ENCODE data around the gene CREG2.

The CREG2 gene

DNA sequence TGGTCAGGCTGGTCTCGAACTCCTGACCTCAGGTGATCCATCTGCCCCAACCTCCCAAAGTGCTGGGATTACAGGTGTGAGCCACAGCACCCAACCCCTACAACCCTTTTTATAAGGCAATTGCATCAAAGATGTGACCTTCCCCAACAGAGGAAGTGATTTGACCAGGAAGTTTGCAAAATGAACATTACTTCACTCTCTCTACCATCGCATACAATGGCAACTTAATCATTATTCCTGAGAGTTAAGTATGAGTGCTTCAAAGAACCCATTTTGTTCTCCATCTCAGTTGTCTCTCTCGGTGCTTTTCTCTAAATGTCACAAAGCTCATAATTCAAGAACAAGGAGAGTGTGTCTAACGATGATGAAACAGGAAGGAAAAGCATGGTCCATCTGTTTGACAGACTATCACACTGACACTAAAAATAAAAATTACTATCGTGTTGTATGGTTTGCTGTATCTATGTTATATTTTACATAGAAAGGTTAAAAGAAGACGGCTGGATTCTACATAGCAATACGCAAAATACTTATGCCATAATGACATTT is 18.1 kb upstream of the CREG2 start:
- DNase-seq = no peak

DNA sequence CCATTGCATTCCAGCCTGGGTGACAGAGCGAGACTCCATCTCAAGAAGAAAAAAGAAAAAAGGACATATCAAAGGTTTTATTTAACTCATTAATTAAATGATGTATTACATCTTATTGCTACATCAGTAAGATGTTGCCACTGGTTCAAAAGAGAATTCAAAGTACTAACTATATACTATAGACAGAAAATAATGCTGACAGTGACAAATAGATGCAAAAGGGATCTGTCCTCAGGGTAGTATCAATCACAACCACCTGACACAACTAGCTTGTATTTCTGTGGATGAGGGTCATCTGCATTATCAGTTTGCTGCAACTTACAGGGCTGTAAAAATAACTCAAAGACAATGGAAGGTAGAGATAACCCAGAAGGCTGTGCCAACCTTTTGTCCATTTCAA is 16.4 kb upstream of the CREG2 start:
- no peak for DNase-seq

DNA sequence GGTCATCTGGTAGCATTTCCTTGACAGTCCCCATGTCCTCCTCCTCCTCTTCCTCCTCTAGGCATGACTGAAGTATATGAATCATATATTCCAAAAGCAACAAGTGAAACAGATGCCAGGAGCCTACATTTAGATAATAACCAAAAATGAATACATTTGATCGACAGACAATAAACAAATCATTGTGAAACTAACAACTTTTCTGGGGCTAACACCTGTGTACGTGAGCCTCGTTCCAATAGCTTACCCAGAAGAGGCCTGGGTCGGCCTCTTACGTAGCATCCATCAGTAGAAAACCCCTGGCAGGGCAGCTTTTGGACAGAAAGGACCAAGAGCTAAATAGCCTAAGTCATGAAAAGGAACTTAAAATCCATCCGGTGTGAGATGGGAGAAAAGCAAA is 15.3 kb upstream of the CREG2 start:
- DNase-seq = no peak

GRCh38 chr2:101401906-101402305 is 14.6 kb upstream of the CREG2 start:
- no peak for DNase-seq

DNA sequence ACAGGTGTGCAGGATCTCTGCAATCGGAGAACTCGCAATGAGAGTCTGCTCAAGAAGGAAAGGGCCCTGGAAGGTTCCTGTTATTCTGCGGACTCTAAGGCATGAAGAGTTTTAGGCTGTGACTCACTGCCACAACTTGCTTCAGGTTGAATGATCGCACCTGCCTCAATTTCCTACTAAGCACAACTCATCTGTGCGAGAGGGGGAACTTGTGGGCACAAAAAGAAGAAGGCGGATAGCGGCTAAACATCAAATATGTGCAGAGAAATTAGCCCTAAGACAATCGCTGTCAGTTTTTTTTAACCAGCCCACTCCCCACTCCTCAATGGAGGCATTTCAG is 14.0 kb upstream of the CREG2 start:
- DNase-seq = no peak

DNA sequence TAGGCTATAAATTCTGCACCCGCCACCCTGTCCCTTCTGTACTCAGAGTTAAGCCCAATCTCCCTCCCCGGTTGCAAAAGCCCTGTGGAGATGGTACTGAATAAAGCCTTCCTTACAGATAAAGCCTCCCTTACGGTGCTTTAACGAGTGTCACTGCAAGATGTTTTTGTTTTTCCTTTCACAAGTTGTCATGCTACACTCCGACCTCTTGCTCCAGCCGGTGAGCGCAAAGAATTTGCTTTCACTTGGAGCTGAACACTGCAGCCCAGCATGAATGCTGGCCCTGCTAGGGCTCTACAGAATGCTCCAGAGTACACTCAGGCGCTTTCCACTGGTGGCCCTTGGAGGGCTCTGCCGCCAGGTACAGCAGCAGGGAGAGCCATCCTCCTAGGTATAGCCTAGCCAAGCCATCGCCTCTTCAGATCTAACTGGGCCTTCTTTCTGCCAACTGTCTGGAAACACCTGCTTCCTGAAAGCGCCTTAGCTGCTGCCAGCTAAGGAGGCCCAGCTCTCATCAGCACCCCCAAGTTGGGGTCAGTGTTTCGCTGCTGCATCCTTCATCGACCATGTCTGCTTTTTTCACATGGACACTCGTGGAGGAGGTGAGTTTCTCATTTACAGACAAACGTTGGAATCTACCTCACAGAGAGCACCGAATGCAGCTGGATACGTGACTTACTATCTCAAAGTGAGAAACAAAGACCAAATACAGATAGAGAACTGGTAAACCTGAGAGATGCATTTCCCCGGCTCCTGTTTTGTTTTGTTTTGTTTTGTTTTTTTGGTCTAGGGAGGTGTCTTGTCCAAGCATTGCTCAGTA is 13.4 kb upstream of the CREG2 start:
- DNase-seq = no peak

GRCh38 chr2:101400048-101400447 is 12.7 kb upstream of the CREG2 start:
- DNase-seq = no peak

DNA sequence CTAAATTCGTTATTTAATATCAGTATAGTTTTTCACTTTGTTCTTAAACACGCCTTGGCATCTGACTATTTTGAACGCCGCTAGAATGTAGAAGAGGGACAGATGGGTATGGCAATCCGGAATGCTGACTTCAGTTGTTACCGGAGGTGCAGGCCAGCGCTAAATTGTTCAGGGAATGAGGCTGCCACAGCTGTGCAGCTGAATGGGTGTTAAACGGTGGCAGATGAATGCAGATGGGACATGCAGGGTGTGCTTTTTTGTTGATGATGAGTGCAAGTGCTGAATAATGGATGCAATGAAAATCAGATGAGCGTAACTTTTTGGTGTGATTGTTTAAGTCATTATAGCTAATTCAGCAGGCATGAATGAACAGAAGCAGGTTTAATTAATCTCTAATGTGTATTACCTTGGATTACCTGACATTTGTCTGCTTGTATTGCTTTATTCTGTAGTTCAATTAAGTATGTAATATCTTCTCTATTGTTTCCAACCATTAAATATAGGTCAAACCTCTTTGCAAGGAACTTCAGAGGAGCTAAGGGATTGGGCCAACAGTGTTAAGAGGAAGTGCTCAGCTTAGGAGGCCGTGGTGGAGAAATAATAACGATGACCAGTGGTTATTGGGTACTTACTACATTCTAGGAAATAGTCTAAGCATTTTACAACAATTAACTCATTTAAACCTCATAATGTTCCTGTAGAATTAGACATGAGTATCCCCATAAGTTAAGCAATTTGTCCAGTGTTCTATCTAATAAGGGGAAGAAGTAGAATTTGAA is 11.9 kb upstream of the CREG2 start:
- DNase-seq = no peak

GRCh38 chr2:101398116-101398821 is 11.0 kb upstream of the CREG2 start:
- DNase-seq = no peak

DNA sequence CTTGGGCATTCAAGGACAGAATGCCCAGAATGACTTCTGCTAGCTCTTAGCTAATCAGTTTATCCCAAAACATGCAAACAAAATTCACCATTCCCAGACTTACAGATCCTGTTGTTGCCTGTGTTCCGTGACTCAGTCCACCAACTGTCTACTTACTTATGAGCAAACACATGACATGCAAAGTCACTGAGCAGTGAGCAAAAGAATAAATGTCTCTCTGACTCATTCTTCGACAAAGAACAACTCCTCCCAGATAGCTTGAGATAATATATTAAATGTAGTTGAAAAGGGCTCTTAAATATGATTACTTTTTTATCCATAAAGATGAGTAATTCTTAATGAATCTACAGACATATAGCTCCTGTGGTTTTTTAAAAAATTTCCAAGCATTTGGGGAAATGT is 9.0 kb upstream of the CREG2 start:
- no peak for DNase-seq

GRCh38 chr2:101395545-101396315 is 8.4 kb upstream of the CREG2 start:
- no peak for DNase-seq

- no peak for DNase-seq
These were observed 929 bp upstream of the CREG2 start for GRCh38 chr2:101388232-101388631.

DNA sequence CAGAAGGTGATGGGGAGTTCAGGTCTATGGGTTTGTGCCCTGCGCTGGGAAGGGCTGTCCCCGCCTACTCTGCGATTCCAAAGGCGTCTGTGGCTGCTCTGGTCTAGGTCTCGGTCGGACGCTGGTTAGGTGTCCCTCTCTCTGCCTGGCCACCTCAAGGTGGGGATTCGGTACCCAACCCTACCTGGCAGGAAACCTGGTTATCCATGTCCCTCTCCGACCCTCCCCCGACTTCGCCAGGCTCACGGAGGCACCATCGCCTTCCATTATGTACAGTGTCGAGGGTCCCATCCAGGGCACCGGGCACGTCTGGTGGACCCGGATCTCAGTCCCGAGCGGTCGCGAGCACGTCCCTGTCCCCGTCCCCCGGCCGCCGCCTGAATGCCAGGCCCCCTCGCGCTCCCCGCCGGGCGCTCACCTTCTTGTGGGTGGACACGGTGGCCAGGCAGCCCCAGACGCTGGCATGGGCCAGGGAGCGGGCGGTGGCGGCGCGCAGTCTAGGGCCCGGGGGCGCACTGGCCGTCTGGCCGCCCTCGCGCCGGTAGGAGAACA is 628 bp downstream of the CREG2 start:
- no peak for DNase-seq

GRCh38 chr2:101383016-101383541 is 4.2 kb downstream of the CREG2 start:
- no peak for DNase-seq

DNA sequence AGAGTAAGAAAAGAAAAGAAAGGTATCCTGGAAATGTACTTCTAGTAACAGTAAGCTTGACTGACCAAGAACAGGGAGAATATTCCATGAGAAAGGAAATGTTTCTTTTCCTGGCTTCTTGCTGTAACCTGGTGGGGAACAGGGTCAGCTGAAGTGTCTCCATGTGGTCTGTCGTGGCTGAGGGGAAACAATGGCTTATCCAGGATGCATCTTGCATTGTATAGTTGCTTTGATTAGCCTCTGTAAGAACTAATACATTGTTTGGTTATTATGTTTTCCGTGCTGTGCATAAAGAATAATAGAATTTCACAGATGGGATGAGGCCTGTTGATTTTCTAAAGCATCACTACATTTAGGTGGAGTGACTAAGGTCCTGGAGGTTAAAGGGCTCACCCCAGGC is 4.9 kb downstream of the CREG2 start:
- no peak for DNase-seq

DNA sequence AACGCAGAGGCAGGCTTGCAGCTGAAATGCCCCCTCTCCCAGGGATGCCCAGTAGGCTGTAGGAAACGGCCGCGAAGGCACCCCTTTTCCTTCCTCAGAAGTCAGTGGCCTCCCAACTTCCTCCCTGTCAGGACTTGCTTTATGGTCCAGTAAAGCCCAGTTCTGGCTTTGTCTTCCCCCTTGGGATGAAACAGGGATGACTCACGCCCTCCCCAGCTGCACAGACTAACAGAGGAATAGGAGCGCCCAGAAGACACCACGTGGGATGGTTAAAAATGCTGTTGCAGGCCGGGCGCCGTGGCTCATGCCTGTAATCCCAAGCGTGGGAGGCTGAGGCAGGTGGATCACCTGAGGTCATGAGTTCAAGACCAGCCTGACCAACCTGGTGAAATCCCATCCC is 6.9 kb downstream of the CREG2 start:
- DNase-seq = no peak

DNA sequence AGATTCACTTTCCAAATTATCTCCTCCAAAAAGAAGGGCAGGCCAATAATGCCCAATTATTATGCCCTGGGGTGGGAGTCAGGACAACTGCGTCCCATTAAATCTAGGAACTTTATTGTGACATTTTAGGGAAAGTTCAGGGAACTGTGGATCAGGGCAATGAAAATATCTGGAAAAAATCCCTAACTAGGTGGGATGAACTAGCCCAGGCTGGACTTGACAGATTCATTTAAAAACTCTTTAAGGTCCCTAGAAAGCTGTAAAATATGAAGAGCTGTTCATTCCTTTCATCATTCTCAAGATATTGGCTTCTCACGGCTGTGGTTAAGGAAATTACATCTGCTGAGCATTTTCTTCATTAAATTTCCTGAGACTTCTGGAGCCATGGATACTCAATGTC is 8.2 kb downstream of the CREG2 start:
- DNase-seq = no peak

DNA sequence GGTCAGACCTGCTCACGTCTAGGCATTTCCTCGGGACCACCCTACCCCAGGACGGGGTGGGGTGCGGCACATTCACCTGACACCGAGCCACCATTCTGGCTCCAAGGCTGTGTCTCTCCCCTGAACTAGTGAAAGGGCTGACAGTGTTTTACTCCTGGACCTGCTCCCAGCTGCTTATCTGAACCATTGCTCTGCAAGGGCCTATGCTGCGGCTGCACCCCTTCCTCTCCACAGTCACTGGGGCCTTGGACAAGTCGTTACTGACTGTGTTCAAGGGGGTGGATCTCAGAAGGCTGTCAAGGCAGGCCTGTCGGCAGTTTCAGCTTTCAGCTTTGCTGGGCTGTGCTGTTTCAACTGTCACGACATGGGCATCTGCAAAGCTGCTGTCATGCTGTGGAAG is 11.7 kb downstream of the CREG2 start:
- DNase-seq = no peak

- no peak for DNase-seq
These were observed 12.3 kb downstream of the CREG2 start for GRCh38 chr2:101374821-101375561.

DNA sequence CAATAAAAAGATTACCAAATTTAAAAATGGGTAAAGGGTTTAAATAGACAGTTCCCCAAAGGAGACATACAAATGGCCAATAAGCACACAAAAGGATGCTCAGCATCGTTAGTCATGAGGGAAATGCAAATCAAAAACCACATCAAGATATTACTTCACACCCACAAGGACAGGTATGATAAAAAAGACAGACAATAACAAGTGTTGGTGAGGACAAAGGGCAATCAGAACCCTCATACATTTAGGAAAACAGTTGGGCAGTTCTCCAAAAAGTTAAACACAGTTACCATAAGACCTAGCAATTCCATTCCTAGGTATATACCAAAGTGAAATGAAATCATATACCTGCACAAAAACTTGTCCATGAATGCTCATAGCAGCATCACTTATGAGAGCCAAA is 14.5 kb downstream of the CREG2 start:
- DNase-seq = no peak

GRCh38 chr2:101371636-101372035 is 15.7 kb downstream of the CREG2 start:
- DNase-seq = no peak

DNA sequence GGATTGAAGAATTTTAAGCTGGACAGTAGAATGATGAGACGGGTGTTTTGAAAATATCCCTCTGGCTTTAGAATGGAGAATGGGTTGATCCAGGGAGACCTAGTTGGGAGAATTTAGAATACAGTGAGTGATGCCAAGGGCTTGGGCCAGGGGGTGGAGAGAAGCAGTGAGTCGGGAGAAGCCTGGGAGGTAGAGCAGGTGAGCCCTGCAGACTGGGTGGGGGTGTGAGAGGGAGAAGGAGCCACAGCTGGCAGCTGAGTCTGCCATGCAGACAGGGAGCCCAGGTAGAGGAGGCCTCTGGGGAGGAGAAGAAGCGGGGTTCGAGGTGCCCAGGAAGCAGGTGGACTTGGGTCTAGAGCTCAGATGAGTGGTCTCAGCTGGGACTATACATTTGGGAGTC is 18.2 kb downstream of the CREG2 start:
- DNase-seq = no peak

All from activated effector memory CD4-positive, alpha-beta T cell treated with anti-CD3 and anti-CD28 coated beads, Interleukin-2, amount 50 U/mL, for 16 hours (primary cell).